OCI-M2 (cell line): ENCODE data around the gene SEC63.

ENCODE experiments used
- DNase-seq: peaks from one replicate; lab custom pipeline; 2025; ENCODE audit not compliant: unreplicated experiment; lab: John Stamatoyannopoulos, UW

SEC63 gene

GRCh38 chr6:107820338-107821261 is 137.4 kb downstream of the SEC63 start:
- no peak for DNase-seq

DNA sequence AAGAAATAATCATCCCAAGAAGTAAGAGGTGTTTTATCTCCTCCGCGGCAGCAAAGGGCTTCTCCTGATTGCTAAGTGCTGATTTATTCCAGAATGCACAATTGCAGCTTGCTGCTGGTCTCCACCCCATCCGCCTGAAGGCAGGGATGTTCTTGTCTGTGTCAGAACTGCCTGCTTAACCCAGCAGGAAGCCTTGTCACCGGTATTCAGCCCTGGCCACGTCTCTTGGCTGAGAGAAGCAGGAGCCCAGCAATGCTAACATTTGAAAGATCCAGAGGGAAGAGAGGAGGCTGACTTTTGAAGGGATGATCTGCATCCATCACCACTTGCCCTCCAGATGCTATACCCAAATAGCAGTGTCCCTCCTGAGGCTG is 138.1 kb downstream of the SEC63 start:
- DNase-seq = no peak

GRCh38 chr6:107819217-107819616 is 138.8 kb downstream of the SEC63 start:
- DNase-seq = no peak

DNA sequence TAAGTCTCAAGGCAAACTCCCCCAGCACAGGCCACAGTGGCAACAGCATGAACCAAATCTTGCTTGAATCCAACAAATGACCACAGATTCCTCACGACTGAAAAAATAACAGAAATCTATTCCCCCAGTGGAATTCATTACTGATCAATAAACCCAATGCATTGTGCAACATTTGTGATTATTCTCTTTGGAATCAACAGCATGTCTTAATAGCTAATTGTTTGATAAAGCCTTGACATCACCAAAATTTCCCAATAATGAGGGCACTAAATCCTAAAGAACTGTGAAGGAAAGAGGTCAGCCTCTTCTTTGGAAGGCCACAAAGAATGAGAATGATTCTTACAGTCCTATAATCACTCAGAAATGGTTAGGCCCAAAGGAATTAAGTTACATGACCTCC is 139.7 kb downstream of the SEC63 start:
- no peak for DNase-seq

GRCh38 chr6:107817784-107818183 is 140.2 kb downstream of the SEC63 start:
- no peak for DNase-seq
